Activated CD4-positive, alpha-beta T cell treated with anti-CD3 and anti-CD28 coated beads, Interleukin-2, amount 50 U/mL, for 48 hours (primary cell): Measurements from ENCODE around the gene CBS.
"Not testable (repeated sequence)": the region's sequence is repeated elsewhere in the genome, so short reads cannot be mapped to it uniquely, and the experiment has no call there.

ENCODE experiments used
- DNase-seq, 2 experiments: peaks; one replicate each; pipeline ENCODE4 v3.0.0-alpha.2; 2020

The CBS gene

DNA sequence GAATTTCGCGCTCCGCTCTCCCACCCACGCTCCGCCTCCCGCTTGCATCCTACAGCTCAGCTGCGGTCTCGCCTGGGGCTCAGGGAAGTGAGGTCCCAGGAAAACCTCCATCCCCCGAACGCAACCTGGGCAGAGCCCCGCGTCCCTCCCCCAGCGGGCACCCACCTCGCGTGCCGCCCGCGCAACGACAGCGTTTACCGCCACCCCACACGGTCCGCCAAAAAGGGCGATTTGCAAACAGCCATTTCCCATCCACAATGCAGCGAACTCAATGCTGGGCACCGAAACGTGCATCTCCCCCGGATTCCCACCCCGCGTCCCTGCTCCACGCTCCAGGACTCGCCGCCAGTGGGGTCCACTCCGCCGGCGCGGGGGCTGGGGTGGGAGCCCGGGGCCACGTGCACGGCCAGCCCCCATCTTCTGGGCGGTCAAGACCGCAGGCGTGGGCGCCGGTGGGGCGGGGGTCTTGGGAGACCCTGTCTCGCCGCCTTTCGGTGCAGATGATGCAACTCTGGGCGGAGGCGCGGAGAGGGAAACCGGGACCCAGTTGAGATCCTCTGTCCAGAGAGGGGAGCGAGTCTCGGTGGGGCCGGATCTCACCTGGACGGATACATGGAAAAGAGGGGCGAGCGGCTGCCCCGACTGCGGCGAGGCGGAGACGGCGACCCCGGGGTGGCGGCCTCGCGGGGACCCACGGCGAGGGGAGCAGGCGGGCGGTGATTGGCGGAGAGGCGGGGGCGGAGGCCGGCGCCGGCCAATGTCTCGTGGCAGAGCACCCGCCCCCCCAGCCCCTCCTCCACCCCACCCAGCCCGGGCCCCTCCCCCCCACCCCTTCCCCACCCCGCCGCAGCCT lies at the start of gene CBS:
Gene CBS (minus strand): TSS at position 666 of the 853 bp plus-strand sequence. CDS start 3,642 bp downstream, outside the sequence.
- DNase-seq, result not testable (repeated sequence)

DNA sequence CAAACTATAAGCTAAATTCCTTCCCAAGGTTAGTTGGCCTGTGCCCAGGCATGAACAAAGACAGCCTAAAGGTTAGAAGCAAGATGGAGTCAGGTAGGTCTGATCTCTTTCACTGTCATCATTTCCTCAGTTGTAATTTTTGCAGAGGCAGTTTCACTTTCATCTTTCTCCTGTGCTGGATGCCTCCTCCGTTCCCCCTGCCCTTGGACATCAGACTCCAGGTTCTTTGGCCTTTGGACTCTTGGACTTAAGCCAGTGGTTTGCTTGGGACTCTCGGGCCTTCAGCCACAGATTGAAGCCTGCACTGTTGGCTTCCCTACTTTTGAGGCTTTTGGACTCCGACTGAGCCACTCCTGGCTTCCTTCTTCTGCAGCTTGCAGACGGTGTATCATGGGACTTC lies 40.3 kb upstream of the CBS start:
- not testable (repeated sequence) for DNase-seq

- DNase-seq, result not testable (repeated sequence)
Observed at GRCh38 chr21:43114483-43114882, 38.8 kb upstream of the CBS start.

DNA sequence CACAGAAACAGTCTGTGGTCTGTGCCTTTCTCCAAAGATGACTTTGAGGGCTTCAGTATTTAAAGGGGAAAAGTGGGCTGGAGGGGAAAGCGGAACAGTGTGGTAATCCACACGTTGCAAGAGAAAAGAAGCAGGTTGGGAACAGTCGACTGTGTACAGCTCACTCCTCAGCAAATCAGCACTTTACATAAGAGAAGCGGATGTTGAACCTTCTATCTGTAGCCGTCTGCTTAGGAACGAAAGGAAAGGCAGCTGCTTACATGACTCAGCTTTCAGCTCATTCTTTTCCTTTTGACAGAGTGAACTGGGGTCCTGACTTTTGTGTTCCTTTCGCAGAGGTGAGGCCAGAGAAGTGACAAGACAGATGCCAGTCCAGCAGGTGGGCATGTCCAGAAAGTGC lies 33.4 kb upstream of the CBS start:
- DNase-seq, result not testable (repeated sequence)

GRCh38 chr21:43108177-43108576 lies 32.5 kb upstream of the CBS start:
- not testable (repeated sequence) for DNase-seq

GRCh38 chr21:43107794-43108137 lies 32.1 kb upstream of the CBS start:
- not testable (repeated sequence) for DNase-seq

- DNase-seq, result peak; percentile 52 to 65
Observed at GRCh38 chr21:43106965-43107793, 31.5 kb upstream of the CBS start, which contains the start of gene U2AF1. U2AF1 (minus strand) TSS chr21:43107570; CDS start chr21:43107494, 76 bp downstream.

DNA sequence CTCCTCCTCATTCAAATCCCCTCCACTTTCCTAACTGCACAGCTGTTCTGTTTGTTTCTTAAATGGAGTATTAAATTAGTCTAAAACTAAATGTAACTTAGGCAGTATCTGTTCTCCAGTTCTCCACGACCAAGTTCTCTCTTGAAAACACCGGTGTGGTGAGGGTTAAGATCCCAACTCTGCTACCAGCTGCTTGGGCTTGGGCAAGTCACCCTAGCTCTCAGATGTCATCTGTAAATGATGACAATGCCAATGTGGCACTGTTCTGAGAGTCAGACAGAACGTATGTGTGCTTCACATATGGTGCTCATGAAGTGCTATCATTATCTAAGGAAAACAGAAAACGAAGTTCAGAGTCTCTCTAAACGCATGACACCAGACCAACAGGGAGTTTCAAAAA lies 29.0 kb upstream of the CBS start:
- DNase-seq, result not testable (repeated sequence)

DNA sequence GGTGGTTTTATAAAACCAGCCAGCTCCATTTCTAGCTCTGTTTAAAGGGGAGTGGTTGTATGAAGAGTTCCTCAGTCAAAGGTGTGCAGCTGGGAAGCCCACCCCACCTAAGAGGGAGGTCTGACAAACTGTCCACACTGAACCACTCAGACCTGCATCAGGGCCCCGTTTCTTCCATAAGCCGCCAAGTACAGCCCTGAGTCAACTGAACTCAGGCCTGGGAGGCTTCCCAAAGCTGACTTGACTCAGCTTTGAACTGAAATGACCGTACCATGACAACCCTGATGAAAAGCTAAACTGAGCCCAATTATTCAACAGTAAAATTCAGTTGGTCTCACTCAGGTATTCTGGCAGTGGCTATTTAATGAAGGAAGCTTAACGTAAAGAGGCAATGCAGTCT lies 26.6 kb upstream of the CBS start:
- DNase-seq, result not testable (repeated sequence)

- DNase-seq, result not testable (repeated sequence)
Observed at GRCh38 chr21:43101676-43102075, 26.0 kb upstream of the CBS start.

- not testable (repeated sequence) for DNase-seq
Observed at GRCh38 chr21:43101000-43101399, 25.4 kb upstream of the CBS start.

- DNase-seq, result not testable (repeated sequence)
Observed at GRCh38 chr21:43091979-43092614, 16.5 kb upstream of the CBS start.

- DNase-seq, result not testable (repeated sequence)
Observed at GRCh38 chr21:43090947-43091346, 15.3 kb upstream of the CBS start.

DNA sequence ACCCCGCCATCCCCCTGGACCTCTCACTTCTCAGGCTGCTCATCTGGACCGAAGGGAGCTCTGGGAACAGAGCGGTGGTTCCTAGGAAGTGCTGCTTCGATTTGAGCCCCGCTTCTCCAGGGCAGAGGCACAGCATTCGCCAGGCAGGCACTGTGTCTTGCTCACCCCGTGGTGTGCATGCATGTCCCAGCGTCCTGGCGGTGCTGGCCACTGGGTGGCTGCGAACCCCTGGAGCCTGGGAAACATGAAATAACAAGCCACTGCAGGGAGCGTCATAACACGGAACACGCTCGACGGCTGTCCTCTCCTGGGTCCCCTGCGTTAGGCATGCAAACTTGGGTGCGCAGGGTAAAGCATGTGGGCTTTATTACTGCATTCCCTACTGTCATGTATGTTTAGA lies 13.8 kb upstream of the CBS start:
- not testable (repeated sequence) for DNase-seq

DNA sequence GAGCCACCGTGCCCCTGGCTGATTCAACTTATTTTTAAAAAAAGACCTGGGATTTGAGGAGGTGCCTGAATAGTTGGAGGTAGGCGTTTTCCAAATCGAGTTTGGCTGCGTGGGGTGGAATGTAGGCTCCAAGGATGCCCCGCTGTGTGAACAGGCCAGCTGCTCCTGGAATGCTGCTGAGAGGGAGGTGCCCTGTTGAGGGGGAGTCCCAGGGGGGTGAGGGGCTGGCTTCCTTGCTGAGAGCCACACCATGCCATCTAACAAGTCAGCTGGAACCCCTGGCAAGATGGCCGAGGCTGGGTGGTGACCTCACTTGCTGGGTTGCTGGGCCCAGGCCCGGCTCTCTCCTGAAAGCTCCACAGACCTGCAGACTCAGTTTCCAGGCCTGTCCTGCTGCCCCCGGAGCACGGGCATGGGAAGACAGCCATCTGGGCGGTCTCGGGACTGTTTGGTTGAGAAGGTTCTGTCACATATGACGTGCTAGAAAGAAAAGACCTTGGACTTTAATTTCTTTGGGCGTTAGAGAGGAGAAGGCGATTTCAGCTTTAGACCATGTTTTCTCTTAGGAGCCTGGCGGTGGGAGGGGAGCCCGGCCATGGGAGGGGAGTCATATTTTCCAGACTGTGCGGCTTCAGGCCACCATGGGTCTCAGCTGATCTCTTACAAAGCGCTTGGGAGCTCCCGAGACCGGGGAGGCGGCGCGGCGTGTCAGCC lies 7.1 kb upstream of the CBS start:
- not testable (repeated sequence) for DNase-seq

DNA sequence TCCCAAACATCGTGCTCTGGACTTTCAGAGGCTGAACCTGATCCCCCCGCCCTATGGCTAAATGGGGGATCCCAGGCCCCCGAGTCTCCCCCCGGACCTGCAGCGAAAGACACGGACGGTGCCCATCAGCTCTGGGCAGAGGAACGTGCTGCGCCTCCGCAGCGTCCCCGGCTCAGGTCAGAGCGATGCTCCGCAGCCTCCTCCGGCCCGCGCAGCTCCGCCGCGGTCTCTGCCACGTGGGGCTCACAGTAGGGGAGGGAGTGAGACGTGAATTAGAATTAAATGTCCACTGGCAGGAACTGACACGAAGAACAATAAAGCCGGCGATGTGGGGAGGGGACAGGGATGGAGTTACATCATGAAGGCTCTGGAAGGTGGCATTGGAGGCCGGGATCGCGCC lies 1.0 kb upstream of the CBS start:
- DNase-seq, result not testable (repeated sequence)

GRCh38 chr21:43076023-43076637 lies 495 bp upstream of the CBS start:
- DNase-seq, result not testable (repeated sequence)

- DNase-seq, result not testable (repeated sequence)
Observed at GRCh38 chr21:43074401-43075169, 1.1 kb downstream of the CBS start.

DNA sequence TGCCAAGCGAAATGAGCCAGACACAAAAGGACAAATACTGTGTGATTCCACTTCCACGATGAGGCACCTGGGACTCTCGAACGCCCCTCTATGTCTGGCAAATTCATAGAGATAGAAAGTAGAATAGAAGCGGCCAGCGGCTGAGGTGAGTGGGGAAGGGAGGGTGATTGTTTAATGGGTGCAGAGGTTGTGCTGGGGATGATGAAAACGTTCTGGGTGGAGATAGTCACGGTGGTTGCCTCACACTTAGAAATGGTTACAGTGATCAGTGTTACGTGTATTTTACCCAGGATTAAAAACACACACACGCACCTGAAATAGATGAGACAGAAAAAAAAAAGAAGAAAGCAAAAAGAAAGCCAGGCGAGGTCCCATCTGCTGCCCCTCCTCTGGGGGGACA lies 2.9 kb downstream of the CBS start:
- DNase-seq, result not testable (repeated sequence)

DNA sequence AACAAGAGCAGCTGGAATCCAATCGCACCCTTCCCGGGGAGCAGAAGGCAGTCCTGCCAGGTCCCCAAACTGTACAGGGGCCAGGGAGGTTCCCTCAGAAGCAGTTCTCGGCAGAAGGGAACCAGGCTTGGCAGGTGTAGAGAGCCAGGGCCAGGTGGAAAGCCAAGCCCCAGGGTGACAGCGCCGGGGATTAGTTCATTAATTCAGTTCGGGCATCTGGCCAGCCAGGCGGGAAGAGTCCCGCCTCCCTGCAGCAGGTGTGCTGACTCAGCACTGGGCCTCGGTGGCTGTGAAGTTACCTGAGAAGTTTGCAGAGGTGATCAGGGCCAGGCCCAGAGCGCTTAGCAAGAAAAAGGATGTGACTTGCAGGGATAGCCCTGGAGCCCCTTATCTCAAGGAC lies 6.0 kb downstream of the CBS start:
- not testable (repeated sequence) for DNase-seq

DNA sequence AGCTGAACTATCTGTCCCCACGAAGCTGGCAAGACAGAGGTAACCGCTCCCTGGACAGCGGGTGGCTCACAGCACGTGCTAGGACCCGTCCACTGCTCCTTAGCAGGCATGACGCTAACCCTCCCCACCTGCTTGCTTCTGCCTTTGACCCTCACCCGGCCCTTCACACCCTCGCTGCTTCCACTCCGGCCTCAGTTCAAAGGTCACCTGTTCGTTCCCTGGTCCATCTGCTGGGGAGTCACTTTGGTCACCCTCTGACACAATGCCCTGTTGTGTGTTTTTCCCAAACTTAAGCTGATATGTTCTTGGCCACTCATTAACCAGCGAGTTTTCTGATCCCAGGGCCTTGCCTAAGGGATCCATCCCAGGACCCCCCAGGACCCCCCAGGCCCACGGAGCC lies 7.6 kb downstream of the CBS start:
- DNase-seq, result not testable (repeated sequence)
